ENCODE measurements around the gene PLXNA2.
A peak's percentile ranks its signal among the peaks of the same experiment; 100 is the strongest.

PLXNA2 gene

DNA sequence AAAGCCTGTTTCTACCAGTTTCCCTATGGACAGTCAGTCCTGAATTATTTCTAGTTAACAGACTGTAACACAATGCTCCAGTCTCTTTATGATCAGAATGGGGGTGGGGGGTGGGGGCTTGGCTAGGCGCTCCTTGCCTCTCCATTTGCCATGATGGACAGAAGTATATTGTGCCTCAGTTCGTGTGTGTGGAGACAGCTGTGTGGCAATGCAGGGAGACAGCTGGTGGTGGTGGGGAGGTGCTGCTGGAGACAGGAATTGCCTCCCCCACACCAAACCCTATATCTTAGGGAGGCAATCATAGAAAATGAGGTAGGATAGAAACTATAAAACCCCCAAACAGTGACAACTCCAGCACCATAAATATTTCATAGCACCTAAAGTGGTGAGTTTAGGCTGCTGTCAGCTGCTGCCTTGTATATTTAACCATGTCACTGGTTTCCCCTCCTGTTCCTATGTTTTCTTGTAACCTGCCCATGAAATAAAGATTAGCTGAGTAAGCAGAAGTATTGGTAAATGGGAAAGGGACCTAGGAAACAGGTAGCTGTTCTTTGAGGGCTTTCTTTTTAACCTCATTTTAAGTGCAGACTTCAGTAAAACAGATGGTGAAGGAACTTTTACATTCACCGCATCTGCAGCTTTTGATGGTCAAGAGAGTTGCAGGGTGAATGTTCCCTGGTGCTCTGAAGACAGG is 3.4 kb downstream of the PLXNA2 start:
- no peak for DNase-seq

GRCh38 chr1:208239473-208240381 is 4.5 kb downstream of the PLXNA2 start:
- DNase-seq, result no peak

DNA sequence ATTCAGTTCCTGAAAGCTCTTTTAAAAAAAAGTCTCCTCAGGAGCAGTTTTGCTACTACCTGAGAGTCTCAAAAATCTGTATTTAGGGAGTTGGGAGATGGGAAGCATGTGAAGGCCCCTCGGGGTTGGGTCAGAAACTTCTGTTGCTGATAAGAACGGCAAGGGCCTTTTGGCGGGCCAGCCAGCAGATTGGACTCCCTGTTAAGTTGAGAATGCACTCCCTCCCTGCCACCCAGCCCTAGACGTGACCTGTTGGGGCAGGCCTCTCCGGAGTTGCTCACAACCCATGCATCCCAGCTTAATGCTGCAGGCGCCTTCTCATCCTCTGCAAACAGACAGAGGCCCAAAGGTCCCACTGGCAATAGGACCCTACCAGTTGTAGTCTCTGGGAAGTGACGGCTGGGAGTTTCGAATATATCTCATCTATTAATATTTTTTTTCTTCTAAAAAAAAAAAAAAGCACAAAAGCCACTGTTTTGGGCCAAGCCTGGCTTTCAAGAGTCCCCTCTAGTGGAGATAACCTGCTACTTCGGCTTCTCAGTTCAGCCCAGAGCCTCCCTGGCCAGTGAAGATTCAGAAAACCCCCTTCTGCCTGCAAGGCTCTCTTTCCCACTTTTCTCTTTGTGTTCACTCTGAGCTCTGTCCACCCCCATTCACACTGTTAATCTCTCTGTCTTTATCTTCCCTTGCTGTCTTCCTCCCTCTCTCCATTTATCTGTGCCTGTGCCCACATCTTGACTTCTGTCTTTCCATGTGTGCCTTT is 5.3 kb downstream of the PLXNA2 start:
- DNase-seq, result no peak

- no peak for DNase-seq
Measured at GRCh38 chr1:208237241-208237640, 6.9 kb downstream of the PLXNA2 start.

- DNase-seq, result peak; percentile 72
Measured at GRCh38 chr1:208235982-208236761, 8.0 kb downstream of the PLXNA2 start.

DNA sequence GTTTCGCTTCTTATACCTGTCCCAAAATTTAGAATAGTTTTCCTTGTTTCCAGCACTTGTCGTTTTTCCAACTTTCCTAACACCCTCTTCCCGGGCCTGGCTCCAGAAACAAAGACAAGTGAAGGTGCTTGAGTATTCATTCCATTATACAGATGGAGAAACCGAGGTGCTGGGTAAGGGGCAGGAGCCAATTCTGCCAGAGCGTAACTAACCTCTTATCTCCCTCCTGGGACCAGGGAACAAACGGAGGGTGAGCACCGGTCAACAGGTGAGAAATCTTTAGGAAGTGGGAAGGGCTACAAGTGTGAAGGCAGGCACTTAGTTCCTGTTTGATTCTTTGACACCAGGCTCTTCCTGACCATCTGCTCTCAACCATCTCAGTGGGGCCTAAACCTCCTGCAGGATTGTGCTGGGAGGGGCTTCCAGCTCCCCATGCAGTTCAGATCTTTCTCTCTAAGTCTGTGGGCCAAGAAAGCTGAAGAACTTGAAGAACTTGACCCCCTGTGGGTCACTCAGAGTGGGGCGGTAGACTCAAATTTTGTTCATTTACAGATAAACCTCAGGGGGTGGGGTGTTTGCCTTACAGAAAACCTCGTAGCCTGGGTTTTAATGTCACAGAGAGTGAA is 8.7 kb downstream of the PLXNA2 start:
- DNase-seq, result no peak

GRCh38 chr1:208234721-208235120 is 9.5 kb downstream of the PLXNA2 start:
- no peak for DNase-seq

DNA sequence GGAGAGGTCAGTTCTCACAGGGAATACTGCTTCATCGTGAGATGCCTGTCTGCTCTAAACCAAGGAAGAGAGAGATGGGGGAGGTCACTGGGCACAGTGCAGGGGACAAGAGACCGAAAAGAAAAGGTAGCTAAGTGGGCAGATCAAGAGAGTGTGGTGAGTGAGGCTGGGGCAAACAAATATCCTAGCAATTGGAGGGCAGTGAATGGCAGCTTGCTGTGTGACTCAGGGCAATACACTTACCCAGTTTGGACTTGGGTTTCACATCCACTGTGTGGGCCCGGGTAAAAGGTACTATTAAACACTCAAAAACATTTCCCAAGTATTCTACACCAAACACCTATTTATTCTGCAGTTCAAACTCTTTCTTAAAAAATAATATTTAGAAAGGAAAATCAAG is 10.2 kb downstream of the PLXNA2 start:
- no peak for DNase-seq

GRCh38 chr1:208233546-208233945 is 10.6 kb downstream of the PLXNA2 start:
- DNase-seq, result peak; percentile 72

DNA sequence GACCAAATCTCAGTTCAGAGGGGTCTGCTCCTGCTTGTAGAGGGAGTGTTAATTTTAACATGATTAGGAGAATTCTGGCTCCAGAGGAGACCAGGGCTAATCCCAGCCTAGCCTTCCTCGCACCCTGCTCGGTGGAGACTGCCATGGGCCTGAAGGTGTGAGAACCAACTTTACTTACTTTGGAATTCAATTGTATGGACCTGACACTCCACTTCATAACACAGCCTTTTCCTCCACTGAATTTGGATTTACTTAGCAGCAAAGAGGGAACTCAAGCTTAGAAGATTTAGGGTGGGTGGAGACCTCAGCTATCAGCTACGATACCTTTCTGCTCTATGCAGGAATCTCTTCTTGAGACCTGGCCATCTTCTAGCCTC is 11.5 kb downstream of the PLXNA2 start:
- DNase-seq, result no peak

DNA sequence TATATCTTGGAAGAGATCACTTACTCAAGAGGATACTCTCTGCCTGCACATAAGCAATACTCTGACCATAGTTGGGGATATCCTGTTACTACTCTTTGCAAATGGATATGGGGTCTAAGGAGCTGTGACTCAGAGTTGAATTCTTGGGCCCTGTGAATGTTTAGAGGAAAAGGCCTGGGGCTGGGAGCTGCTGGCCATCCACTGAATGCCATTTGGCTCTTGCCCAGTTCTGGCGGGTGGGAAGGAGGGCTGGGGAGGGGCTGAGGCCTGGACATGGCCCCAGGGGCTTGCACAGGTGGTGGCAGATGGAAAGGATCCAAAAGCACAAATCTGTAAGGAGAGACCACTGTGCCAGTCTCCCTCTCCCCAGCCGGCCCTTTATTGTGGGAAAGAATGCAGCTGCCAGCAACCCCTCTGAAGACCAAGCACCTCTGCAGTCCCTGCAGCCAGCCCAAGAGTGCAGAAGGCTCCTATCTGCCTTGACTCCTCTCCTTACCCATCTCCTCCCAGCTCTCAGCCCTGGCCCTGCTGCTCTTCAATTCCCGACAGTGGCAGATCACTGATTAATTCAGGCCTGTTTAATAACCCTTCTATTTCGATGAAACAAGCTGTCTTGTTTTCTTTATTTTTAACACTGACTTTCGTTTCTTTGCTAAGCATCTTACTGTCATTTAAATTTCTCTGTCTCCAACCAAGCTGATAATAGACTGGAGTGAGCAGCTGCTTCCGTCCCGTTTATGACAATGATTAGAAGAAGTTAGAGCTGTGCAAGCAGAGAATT is 12.1 kb downstream of the PLXNA2 start:
- no peak for DNase-seq

DNA sequence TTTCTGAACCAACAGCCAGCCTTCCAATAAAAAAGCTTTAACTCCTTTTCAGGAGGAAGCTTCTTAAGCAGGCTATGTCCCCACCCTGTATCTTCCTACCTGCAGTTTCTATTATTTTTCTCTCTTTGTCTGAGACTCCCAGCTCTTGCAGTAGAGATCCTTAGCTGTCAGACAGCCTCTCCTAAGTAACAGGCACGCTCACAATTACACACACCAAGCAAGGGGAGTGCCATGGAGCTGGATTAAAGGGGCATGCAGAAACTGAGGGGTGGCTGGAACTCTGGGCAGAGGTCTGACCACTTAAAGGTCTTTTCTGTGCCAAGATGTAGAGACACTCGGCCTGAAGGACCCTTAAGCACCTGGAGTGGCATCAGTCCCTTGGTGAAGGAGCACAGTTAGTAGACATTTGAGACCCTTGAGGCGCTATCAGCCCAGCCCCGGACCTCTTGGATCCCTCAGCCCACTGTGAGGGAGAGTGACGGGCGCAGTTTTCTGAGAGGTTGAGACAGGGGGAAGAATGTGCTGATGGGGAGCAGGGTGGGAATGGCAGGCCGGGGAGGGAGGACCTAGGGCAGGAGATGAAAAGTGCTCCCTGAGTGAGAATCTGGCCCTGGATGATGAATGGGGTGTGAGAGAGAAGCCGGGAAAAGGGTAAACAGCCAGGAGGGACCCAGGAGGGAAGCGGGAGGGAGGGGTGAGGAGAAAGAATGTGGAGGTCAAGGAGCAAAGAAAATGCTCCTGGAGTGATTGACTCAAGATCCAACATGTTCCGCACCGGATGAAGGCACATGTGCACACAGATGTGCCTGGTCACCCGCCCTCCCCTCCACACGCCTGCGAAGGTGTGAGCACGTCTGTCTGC is 13.3 kb downstream of the PLXNA2 start:
- DNase-seq, result peak; percentile 22

- DNase-seq, result no peak
Measured at GRCh38 chr1:208228550-208228949, 15.6 kb downstream of the PLXNA2 start.

GRCh38 chr1:208228026-208228425 is 16.2 kb downstream of the PLXNA2 start:
- no peak for DNase-seq

GRCh38 chr1:208227366-208227765 is 16.8 kb downstream of the PLXNA2 start:
- no peak for DNase-seq

DNA sequence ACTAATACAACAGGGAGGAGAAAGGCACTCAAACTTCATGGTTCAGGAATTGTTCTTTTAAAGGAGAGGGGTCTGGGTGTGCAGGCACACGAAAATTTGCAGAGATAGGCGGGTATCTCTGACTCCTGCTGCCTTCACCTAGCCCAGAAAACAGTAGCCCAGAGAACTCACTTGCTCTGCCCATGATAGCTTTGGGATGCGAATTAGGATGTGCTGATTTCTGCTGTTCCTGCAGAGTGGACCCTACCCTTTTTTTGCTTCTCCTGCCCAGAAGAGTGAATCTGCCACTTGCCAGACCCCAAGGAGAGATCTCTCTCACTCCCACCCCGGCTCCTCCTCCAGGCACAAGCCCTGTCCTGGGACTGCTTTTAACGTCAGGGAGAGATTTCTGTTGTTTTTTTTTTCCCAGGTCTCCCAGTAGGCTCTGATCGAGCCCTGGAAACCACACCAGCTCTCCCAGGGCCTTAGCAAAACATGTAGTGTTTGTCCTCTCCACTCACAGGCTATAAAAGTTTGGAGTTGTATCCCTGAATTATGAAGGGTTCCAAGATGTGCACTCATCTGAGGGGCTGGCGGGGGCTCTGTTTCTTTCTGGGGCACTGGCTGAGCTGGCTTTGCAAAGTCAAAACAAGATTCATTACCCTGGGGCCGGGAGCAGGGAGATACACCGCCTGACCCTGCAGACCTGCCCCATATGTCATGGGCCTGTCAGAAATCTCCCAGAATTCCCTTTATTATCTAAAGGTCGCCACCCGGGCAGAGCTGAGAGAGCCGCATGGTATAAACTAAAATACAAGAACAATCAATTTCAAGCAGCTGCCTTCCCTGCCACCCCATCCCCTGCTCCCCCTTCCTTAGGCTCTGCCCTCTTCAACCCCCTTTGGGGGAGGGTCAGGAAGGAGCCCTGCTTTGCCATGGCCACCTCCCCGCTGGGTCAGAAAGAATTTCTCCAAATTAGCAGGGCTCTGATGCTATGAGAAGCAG is 17.9 kb downstream of the PLXNA2 start:
- DNase-seq, result no peak

DNA sequence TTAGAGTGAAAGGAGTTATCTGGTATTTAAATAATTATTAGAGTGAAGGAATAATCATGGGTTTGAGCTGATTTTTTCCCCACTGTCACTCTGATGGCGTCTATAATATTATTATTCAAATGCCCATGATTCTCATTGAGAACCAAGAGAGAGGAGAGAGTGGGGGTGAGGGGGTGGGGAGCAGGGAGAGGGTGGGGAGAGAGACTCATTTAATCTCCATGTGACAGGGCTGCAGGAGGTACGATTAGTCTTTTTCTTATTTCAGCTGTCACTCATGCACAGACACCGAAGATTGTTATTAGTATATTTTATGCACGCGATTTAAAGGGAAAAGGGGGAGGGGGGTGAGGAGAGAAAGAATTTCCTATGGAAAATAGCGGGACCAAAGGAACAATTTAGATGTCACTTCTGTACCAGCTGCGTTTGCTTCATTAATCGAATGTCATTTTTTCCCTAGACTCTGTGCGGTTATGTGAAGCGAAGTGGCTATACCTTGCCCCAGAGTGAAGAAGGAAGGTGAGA is 19.9 kb downstream of the PLXNA2 start:
- DNase-seq, result no peak

DNA sequence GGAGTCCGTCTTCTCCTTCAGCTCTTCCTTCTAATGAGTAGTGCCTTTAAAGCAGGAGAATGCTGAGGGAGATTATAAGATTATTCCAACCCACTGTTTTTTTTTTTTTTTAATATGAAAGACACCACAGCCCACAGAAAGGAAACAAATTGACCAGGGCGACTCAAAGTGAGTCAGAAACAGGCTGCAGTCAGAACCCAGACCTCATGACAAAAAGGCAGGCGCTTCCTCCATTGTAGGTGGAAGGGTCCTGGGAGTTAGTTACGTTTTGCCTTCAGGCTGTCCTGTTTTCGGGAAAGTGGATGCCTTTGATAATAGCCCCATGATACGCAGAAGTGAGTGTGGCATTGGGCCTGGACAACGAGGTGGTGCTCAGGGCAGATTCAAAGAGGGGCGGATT is 21.0 kb downstream of the PLXNA2 start:
- no peak for DNase-seq
